Adipose tissue (tissue), 3 donors: ENCODE measurements around the gene DARS2. TPM values are rescaled to one million over a fixed set of nuclear protein-coding genes. Genes with fewer than 3 reads are reported as not detected.
"Not testable (repeated sequence)": the region's sequence is repeated elsewhere in the genome, so short reads cannot be mapped to it uniquely, and the experiment has no call there.

Source experiments
- H3K27ac ChIP-seq: one replicate; pipeline ENCODE4 v1.5.1; 2013; ENCODE audit warnings: low read depth, low read length
- WGBS, 3 donors: extraction: QIAGEN DNeasy Blood & Tissue Kit; methylation state at CpG; one replicate each; pipeline ENCODE4 v1.1.7; 2013; 5-methylcytosine and 5-hydroxymethylcytosine counted together
- polyA plus RNA-seq, 3 donors: library from polyadenylated mRNA; stranded (reverse); fragments of 200-250 nt; gene quantifications; one replicate each; pipeline ENCODE4 v1.2.3, GENCODE V29; 2013
- donor health status: healthy with polysubstance abuse.
- donor health status: Bipolar disorder and iron deficiency.
- donor health status: healthy.

The DARS2 gene
- 10 to 100 TPM in 1 of 3 donors, 1 to 10 TPM in 2; 4.6 to 11.7 (median 7.8) TPM for polyA plus RNA-seq

DNA sequence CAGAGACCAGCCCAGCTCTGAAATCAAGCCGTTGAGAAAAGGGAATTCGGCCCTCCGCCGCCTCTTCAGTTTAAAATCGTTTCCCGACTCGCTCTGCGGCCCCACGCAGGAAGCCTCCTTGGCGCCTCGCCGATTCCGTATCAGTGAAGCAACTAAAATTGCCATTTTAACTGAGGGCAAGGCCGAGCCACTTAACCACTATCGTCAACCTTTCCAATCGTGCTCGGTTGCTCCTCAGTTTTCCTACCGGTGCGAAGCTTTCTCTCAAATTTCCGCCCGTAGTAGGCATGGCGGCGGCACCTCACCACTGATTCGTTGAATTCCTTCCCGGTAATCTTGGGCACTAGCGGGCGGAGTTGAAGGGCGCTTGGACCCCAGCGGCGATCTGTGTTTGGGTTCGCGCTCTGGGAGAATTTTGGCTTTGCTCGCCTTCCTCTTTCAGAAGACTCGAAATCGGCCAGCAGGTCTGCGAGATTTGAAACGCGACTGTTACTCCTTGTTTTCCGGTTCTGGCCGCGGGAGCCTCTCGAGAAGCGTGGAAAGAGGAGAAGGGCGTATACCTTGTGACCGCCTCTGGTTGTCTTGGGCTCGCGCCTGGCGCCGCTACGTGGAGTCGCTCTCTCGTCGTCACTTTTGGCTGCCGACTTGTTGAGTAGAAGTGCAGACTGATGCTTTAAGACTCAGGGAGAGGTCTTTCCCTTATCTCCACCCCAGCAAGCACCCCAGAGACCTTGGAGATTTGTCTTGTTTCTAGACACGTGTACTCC, at the start of gene DARS2, which contains the start of gene CENPL:
TSS of gene DARS2 (plus strand) at position 359 of the 767 bp plus-strand sequence. CDS start 557 bp downstream, outside the sequence.
TSS of gene CENPL (minus strand) at position 569 of the 767 bp plus-strand sequence. CDS start 13,584 bp downstream, outside the sequence.
- H3K27ac ChIP-seq: peak within 1 kb of the TSS; percentile 45
- 0% methylated on average over 55 of the region's 55 CpGs for WGBS, 3 donors

DNA sequence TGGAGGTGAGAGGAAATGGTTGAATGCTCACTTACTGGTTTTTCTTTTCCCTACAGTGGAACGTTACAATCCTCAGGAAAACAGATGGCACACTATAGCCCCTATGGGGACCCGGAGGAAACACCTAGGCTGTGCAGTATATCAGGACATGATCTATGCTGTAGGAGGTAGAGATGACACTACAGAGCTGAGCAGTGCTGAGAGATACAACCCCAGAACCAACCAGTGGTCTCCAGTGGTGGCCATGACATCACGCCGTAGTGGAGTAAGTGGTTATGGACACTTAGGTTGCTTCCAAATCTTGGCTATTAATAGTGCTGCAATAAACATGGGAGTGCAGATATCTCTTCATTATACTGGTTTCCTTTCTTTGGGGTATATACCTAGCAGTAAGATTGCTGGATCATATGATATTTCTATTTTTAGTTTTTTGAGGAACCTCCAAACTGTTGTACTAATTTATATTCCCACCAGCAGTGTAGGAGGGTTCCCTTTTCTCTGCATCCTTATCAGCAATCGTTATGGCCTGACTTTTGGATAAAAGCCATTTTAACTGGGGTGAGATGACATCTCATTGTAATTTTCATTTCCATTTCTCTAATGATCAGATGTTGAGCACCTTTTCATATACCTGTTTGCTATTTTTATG, 48.8 kb upstream of the DARS2 start:
- no peak overlapping the region for H3K27ac ChIP-seq
- WGBS, 3 donors: 82 to 91% (median 89%) methylated on average over 5 of the region's 5 CpGs

DNA sequence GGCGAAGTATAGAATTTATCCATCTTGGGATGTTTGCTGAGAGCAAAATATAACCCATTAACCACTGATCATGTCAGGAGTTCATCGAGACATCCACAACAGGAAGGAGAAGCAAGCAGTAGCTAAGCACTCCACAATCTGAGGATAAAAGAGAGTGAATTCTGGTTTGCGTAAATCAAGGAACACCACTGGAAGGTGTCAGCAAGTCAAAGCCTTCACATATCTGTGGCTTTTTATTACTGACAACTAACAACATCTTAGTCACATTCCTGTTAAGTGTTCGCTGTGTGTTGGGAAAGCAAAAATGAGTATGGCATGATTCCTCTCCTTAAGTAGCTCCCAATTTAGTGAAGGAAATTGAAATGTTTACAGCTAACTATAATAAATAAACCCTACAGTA, 44.5 kb upstream of the DARS2 start:
- H3K27ac ChIP-seq: no peak overlapping the region
- WGBS, 3 donors: 93 to 99% (median 95%) methylated on average over 4 of the region's 4 CpGs

GRCh38 chr1:173784997-173785396, 39.5 kb upstream of the DARS2 start:
- whole genome bisulfite sequencing, 3 donors: 92 to 98% (median 97%) methylated on average over 7 of the region's 7 CpGs

DNA sequence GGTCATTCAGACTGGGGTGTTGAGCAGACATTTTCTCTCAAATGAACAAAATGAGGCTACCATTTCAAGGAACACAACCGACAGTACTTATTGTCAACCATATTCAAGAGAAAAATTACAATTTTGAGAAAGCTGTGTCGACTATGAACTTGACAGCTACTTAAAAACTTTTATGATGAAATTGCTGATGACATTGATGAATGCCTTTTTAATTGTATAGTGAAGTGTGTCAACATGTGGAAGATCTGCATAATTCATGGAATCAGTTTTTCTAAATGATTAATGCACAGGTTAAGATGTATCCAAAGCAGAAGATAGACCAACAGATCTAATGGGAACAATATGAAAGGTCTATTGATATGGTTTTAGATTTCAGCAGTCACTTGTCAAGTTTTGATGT, 34.6 kb upstream of the DARS2 start:
- no peak overlapping the region for H3K27ac ChIP-seq
- WGBS, 3 donors: 94 to 98% (median 97%) methylated on average over 2 of the region's 2 CpGs

More at GRCh38 chr1:173784997-173785396, 39.5 kb upstream of the DARS2 start:
- H3K27ac ChIP-seq: no peak overlapping the region

GRCh38 chr1:173798078-173798477, 26.4 kb upstream of the DARS2 start:
- H3K27ac ChIP-seq: no peak overlapping the region

DNA sequence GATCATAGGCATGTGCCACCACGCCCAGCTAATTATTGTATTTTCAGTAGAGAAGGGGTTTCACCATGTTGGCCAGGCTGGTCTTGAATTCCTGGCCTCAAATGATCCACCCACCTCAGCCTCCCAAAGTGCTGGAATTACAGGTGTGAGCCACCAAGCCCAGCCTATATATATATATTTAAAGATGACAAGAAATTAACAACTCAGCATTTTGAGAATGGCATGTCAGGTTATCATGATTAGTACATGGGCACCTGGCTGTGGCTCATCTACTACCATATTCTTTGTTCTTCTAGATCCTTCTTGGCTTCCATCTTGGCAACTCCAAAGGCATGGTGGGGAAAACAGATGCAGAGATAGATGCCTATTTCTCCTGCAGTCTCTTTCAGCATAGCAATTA, 24.5 kb upstream of the DARS2 start:
- WGBS, 3 donors: 94 to 100% (median 98%) methylated on average over 1 of the region's 1 CpG

DNA sequence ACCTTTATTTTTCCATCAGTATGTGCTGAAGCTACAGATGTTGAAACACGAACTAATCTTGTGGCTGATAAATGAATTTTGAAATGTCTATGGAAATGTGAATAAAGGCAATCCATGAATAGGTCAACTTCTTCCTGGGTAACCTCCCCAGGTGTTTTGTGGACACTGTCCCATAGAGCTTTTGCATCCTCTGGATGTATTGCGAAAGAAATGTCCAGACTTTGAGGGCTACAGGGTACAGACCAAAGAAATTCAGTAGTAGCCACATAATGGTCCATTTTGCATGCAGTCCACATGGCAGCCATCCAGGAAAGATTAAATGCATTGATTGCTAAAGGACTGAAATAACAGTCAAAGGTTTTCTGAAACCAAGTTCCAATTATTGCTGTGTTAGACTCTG, 21.5 kb upstream of the DARS2 start:
- 81 to 97% (median 94%) methylated on average over 2 of the region's 2 CpGs for WGBS, 3 donors
- H3K27ac ChIP-seq: no peak overlapping the region

More for the DNA sequence above, 24.5 kb upstream of the DARS2 start:
- H3K27ac ChIP-seq: not testable (repeated sequence)

DNA sequence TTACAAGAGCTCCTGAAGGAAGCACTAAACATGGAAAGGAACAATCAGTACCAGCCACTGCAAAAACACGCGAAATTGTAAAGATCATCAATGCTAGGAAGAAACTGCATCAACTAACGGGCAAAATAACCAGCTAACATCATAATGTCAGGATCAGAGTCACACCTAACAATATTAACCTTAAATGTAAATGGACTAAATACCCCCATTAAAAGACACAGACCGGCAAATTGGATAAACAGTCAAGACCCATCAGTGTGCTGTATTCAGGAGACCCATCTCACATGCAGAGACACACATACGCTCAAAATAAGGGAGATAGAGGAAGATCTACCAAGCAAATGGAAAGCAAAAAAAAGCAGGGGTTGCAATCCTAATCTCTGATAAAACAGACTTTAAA, 10.8 kb upstream of the DARS2 start:
- 97 to 99% (median 98%) methylated on average over 5 of the region's 5 CpGs for WGBS, 3 donors
- not testable (repeated sequence) for H3K27ac ChIP-seq

- H3K27ac ChIP-seq: no peak overlapping the region
- WGBS, 3 donors: 63 to 94% (median 90%) methylated on average over 1 of the region's 1 CpG
Observed at GRCh38 chr1:173818459-173818858, 6.0 kb upstream of the DARS2 start.

- H3K27ac ChIP-seq: no peak overlapping the region
- WGBS, 3 donors: 91 to 97% (median 92%) methylated on average over 4 of the region's 4 CpGs
Observed at GRCh38 chr1:173821680-173822079, 2.8 kb upstream of the DARS2 start.

- WGBS, 3 donors: 0 to 1% (median 1%) methylated on average over 25 of the region's 25 CpGs
- peak overlapping the region; percentile 1 for H3K27ac ChIP-seq
Observed at GRCh38 chr1:173823781-173824314, 625 bp upstream of the DARS2 start.

GRCh38 chr1:173827611-173828010, 3.1 kb downstream of the DARS2 start:
- WGBS, 3 donors: 55 to 97% (median 69%) methylated on average over 2 of the region's 2 CpGs
- no peak overlapping the region for H3K27ac ChIP-seq

DNA sequence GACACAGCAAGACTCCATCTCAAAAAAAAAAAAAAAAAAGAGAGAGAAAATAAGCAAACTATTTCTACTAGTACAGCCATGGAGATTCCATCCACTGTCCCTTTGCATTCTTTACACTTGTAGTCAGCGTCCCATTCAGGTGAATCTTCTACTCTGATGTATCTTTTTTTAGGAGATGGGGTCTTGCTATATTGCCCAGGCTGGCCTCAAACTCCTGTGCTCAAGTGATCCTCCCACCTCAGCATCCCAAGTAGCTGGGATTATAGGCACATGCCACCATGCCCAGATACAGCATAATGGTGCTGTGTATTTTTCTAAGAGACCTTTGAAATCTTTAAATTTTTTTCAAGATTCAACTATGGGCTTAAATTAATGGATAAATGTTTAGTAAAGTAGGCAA, 8.3 kb downstream of the DARS2 start:
- H3K27ac ChIP-seq: no peak overlapping the region
- WGBS, 3 donors: 97 to 100% (median 100%) methylated on average over 1 of the region's 1 CpG

- WGBS, 3 donors: 78 to 90% (median 89%) methylated on average over 4 of the region's 4 CpGs
- H3K27ac ChIP-seq: no peak overlapping the region
Observed at GRCh38 chr1:173852105-173852504, 27.6 kb downstream of the DARS2 start.

- 59 to 75% (median 62%) methylated on average over 5 of the region's 5 CpGs for WGBS, 3 donors
Observed at GRCh38 chr1:173853074-173853473, 28.6 kb downstream of the DARS2 start.

GRCh38 chr1:173856014-173856413, 31.5 kb downstream of the DARS2 start:
- H3K27ac ChIP-seq: no peak overlapping the region
- 63 to 94% (median 85%) methylated on average over 1 of the region's 1 CpG for WGBS, 3 donors

More at GRCh38 chr1:173853074-173853473, 28.6 kb downstream of the DARS2 start:
- H3K27ac ChIP-seq: no peak overlapping the region

GRCh38 chr1:173856903-173857302, 32.4 kb downstream of the DARS2 start:
- no peak overlapping the region for H3K27ac ChIP-seq
- WGBS, 3 donors: 86 to 95% (median 94%) methylated on average over 2 of the region's 2 CpGs

- WGBS, 3 donors: 79 to 88% (median 84%) methylated on average over 4 of the region's 4 CpGs
- H3K27ac ChIP-seq: no peak overlapping the region
Observed at GRCh38 chr1:173857363-173857917, 33.0 kb downstream of the DARS2 start.
